ENCODE results near the gene STAT5B. TPM values are rescaled to one million over a fixed set of nuclear protein-coding genes. Genes with fewer than 3 reads are reported as not detected.

STAT5B gene
- total and polyA plus RNA-seq, 9 of the 15 experiments (the other 6 are each of a cell fraction or from before 2014, with no cell fraction given) = 20.8 to 176 (median 92.4) TPM

DNA sequence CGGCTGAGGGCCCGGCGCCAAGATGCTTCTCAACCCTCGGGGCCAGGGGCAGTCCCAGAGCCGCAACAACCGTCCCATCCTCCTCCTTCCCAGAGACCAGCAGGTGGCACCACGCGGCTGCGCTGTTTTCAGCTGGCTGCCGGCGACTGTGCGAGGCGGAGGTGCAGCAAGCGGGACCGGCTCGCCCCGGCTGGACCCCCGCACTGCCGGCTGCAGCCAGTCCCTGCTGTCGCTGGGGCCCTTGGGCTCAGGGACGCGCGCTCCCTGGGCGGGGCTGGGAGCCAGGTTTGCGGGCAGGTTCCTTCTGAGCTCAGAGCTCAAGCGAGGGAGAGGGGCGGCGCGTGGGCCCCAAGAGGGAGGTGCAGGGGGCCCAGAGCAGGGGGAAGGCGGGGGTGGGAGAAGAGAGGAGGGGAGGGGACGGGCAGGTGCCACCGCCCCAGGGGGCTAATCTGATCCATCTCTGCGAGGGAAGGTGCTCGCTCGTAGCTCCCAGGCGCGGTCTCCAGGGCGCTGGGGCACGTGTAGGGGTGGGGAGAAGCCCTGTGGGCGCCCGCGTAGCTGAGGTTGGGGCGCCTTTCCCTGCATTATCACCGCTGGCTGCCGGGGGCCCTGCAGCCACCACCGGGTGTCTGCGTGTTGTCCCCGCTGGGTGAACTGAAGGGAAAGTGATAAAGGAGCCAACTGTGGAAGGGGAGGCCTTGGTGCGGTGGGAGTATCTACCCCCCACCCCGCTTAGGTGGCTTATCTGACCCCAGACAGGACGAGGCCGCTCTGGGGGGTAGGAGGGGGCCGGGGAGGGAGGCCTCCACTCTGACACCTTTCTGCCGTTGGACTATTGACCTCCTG lies 36.3 kb upstream of the STAT5B start (continued):
- peak; percentile 57; the same call in 1 of the 2 replicates for TF ChIP-seq NR2C1 (IDR thresholded peaks at IDR 0.05)
- peak; percentile 71 for TF ChIP-seq NR2C1 (tag; IDR thresholded peaks at IDR 0.05)
- no peak for TF ChIP-seq ATF1 (CRISPR knock-in tag; IDR thresholded peaks at IDR 0.05)
- peak; percentile 78 for TF ChIP-seq ATF1 (tag; IDR thresholded peaks at IDR 0.05)
- TF ChIP-seq ZNF384 (IDR thresholded peaks at IDR 0.05; ENCODE audit: low read depth, low read length) = 0 out of 2 replicates have a peak, but pooled peaks have one; percentile 5
- peak; percentile 81 for TF ChIP-seq PML (IDR thresholded peaks at IDR 0.05; ENCODE audit: low read length)
- TF ChIP-seq, protein P1, sequence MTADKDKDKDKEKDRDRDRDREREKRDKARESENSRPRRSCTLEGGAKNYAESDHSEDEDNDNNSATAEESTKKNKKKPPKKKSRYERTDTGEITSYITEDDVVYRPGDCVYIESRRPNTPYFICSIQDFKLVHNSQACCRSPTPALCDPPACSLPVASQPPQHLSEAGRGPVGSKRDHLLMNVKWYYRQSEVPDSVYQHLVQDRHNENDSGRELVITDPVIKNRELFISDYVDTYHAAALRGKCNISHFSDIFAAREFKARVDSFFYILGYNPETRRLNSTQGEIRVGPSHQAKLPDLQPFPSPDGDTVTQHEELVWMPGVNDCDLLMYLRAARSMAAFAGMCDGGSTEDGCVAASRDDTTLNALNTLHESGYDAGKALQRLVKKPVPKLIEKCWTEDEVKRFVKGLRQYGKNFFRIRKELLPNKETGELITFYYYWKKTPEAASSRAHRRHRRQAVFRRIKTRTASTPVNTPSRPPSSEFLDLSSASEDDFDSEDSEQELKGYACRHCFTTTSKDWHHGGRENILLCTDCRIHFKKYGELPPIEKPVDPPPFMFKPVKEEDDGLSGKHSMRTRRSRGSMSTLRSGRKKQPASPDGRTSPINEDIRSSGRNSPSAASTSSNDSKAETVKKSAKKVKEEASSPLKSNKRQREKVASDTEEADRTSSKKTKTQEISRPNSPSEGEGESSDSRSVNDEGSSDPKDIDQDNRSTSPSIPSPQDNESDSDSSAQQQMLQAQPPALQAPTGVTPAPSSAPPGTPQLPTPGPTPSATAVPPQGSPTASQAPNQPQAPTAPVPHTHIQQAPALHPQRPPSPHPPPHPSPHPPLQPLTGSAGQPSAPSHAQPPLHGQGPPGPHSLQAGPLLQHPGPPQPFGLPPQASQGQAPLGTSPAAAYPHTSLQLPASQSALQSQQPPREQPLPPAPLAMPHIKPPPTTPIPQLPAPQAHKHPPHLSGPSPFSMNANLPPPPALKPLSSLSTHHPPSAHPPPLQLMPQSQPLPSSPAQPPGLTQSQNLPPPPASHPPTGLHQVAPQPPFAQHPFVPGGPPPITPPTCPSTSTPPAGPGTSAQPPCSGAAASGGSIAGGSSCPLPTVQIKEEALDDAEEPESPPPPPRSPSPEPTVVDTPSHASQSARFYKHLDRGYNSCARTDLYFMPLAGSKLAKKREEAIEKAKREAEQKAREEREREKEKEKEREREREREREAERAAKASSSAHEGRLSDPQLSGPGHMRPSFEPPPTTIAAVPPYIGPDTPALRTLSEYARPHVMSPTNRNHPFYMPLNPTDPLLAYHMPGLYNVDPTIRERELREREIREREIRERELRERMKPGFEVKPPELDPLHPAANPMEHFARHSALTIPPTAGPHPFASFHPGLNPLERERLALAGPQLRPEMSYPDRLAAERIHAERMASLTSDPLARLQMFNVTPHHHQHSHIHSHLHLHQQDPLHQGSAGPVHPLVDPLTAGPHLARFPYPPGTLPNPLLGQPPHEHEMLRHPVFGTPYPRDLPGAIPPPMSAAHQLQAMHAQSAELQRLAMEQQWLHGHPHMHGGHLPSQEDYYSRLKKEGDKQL (CRISPR knock-in tag; IDR thresholded peaks at IDR 0.05; ENCODE audit: borderline replicate concordance) = no peak
- TF ChIP-seq TAF1 (IDR thresholded peaks at IDR 0.05; ENCODE audit: control insufficient read depth, extremely low read depth, insufficient read depth, low read length, severe bottlenecking) = peak; percentile 57
- TF ChIP-seq, protein P2, sequence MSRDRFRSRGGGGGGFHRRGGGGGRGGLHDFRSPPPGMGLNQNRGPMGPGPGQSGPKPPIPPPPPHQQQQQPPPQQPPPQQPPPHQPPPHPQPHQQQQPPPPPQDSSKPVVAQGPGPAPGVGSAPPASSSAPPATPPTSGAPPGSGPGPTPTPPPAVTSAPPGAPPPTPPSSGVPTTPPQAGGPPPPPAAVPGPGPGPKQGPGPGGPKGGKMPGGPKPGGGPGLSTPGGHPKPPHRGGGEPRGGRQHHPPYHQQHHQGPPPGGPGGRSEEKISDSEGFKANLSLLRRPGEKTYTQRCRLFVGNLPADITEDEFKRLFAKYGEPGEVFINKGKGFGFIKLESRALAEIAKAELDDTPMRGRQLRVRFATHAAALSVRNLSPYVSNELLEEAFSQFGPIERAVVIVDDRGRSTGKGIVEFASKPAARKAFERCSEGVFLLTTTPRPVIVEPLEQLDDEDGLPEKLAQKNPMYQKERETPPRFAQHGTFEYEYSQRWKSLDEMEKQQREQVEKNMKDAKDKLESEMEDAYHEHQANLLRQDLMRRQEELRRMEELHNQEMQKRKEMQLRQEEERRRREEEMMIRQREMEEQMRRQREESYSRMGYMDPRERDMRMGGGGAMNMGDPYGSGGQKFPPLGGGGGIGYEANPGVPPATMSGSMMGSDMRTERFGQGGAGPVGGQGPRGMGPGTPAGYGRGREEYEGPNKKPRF (IDR thresholded peaks at IDR 0.05; ENCODE audit: low read depth, low read length) = no peak
- TF ChIP-seq FIP1L1 (IDR thresholded peaks at IDR 0.05; ENCODE audit: low read depth, low read length, poor library complexity, severe bottlenecking) = peak; percentile 95
- peak; percentile 90; the same call in 1 of the 2 replicates for TF ChIP-seq NCOA1 (IDR thresholded peaks at IDR 0.05; ENCODE audit: low read depth)
- peak; percentile 75 for TF ChIP-seq CREM (IDR thresholded peaks at IDR 0.05; ENCODE audit: low read depth)
- peak; percentile 85 to 96; a peak in 3 of 4 replicates for TF ChIP-seq TBL1XR1 (IDR thresholded peaks at IDR 0.05; ENCODE audit: low read length in 2 of 2)
- no peak for TF ChIP-seq FOXJ3 (CRISPR knock-in tag; IDR thresholded peaks at IDR 0.05)
- TF ChIP-seq, protein P3, sequence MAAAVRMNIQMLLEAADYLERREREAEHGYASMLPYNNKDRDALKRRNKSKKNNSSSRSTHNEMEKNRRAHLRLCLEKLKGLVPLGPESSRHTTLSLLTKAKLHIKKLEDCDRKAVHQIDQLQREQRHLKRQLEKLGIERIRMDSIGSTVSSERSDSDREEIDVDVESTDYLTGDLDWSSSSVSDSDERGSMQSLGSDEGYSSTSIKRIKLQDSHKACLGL (CRISPR knock-in tag; IDR thresholded peaks at IDR 0.05; ENCODE audit: borderline replicate concordance, poor library complexity, severe bottlenecking) = peak; percentile 17
- no peak for TF ChIP-seq ZNF217 (CRISPR knock-in tag; IDR thresholded peaks at IDR 0.05)
- peak in 1 of 2 experiments; percentile 54; a peak in 1 of 3 replicates for TF ChIP-seq CBX3 (IDR thresholded peaks at IDR 0.05; ENCODE audit: borderline replicate concordance in 1 of 2, low read length in 2 of 2)
- peak; percentile 84; the same call in 1 of the 2 replicates for TF ChIP-seq CAMTA2 (CRISPR knock-in tag; conservative IDR thresholded peaks at IDR 0.05)
- no peak for TF ChIP-seq EZH2 (IDR thresholded peaks at IDR 0.05; ENCODE audit: borderline replicate concordance, low read depth, low read length)
- peak; percentile 82 for TF ChIP-seq GATAD2A (IDR thresholded peaks at IDR 0.05)

All from K562 (cell line).